Natural killer cell (primary cell): Measurements from ENCODE around the gene SEMA7A. TPM values are rescaled to one million over a fixed set of nuclear protein-coding genes. Genes with fewer than 3 reads are reported as not detected.

Experiments used
- ATAC-seq, 3 donors: fragments of 150-1000 bp in 2 of 3; fragments of 200-7000 bp in 1 of 3; cut with Tn5 transposase; 1 replicate in 1 of 3; 2 replicates in 2 of 3; pipeline ENCODE4 v1.10.0; 2021; ENCODE audit warnings: mild to moderate bottlenecking in 2 of 3, moderate library complexity in 2 of 3
- DNase-seq, 2 donors: peaks; one replicate each; pipeline versions ENCODE4 v3.0.0 to v3.0.0-alpha.2; 2013 to 2021; ENCODE audit warnings: mixed read lengths in 1 of 2
- H3K27ac ChIP-seq: one replicate; pipeline ENCODE4 v1.5.1; 2013; ENCODE audit warnings: mild to moderate bottlenecking, low read length
- H3K27me3 ChIP-seq: one replicate; pipeline ENCODE4 v1.6.1; 2013; ENCODE audit warnings: low read length; ENCODE audit not compliant: control insufficient read depth, insufficient read depth
- H3K36me3 ChIP-seq: one replicate; pipeline ENCODE4 v1.6.1; 2013; ENCODE audit warnings: low read length; ENCODE audit not compliant: control insufficient read depth, insufficient read depth
- H3K4me1 ChIP-seq: one replicate; pipeline ENCODE4 v1.6.1; 2013; ENCODE audit warnings: low read length; ENCODE audit not compliant: control insufficient read depth, insufficient read depth
- H3K4me3 ChIP-seq: one replicate; pipeline ENCODE4 v1.5.1; 2013; ENCODE audit warnings: low read length
- H3K9me3 ChIP-seq: one replicate; pipeline ENCODE4 v1.6.1; 2013; ENCODE audit warnings: low read length; ENCODE audit not compliant: control insufficient read depth, insufficient read depth
- H3K27ac Mint-ChIP-seq, 2 donors: one replicate each; pipeline ENCODE4 v1.8.0; 2022; ENCODE audit warnings: mild to moderate bottlenecking in 2 of 2, mixed read lengths in 2 of 2, moderate library complexity in 1 of 2
- H3K27me3 Mint-ChIP-seq, 2 donors: one replicate each; pipeline ENCODE4 v1.8.0; 2022; ENCODE audit warnings: low read depth in 2 of 2, mixed read lengths in 2 of 2
- H3K36me3 Mint-ChIP-seq: one replicate; pipeline ENCODE4 v1.8.0; 2022; ENCODE audit warnings: mixed read lengths
- H3K4me1 Mint-ChIP-seq, 2 donors: one replicate each; pipeline ENCODE4 v1.8.0; 2022; ENCODE audit warnings: mixed read lengths in 2 of 2
- H3K4me3 Mint-ChIP-seq: one replicate; pipeline ENCODE4 v1.8.0; 2022; ENCODE audit warnings: mild to moderate bottlenecking, moderate library complexity, mixed read lengths
- H3K9me3 Mint-ChIP-seq, 2 donors: one replicate each; pipeline ENCODE4 v1.8.0; 2022; ENCODE audit warnings: mixed read lengths in 2 of 2
- CTCF ChIP-seq: fragments of 200-600 bp; IDR thresholded peaks from one replicate; pipeline ENCODE4 v1.8.0; 2022; ENCODE audit warnings: antibody characterized with exemption
- WGBS: methylation state at CpG from one replicate; pipeline ENCODE4 v1.1.7; 2013; ENCODE audit warnings: missing lambda C conversion rate; ENCODE audit not compliant: insufficient coverage; 5-methylcytosine and 5-hydroxymethylcytosine counted together
- intact Hi-C: fragments of 100-400 bp; cut with micrococcal nuclease; formaldehyde crosslinking; loops from one replicate; pipeline ENCODE4 v1.14.2; 2022
- total RNA-seq, 4 donors: library from RNA; stranded (reverse); fragments of 120-200 nt in 1 of 4; gene quantifications; one replicate each; pipeline versions ENCODE4 v1.2.3 to v1.2.4, GENCODE V29; 2013 to 2022

Gene SEMA7A
- total RNA-seq, 3 donors from 2014 or later (not counting 1 experiment from before 2014, with no cell fraction given), result 4.7 to 46.2 (median 9.0) TPM

GRCh38 chr15:74370471-74370870, 63.3 kb downstream of the SEMA7A start:
- no peak overlapping the region for H3K27ac ChIP-seq
- Mint-ChIP-seq H3K27me3 (peaks cover 9 to 21% of the 10 kb centered on the region in 2 donors), H3K9me3 (no peaks in the 10 kb centered on the region), H3K36me3 (no peaks in the 10 kb centered on the region), H3K4me3 (no peak overlapping the region), H3K4me1 (peaks cover 12 to 24% of the 10 kb centered on the region in 2 donors), H3K27ac (no peak overlapping the region)
- H3K4me1 ChIP-seq, result peaks cover 29% of the 10 kb centered on the region
- H3K27me3 ChIP-seq, result peaks cover 7% of the 10 kb centered on the region
- intact Hi-C loops, result loop anchor here (5.0 kb wide), 1 partner anchor 582 kb away; no protein-coding TSS in a partner anchor
- no peak overlapping the region for H3K4me3 ChIP-seq
- WGBS, result 96% methylated on average over 5 of the region's 5 CpGs
- H3K36me3 ChIP-seq, result no peaks in the 10 kb centered on the region
- no peak for DNase-seq
- ATAC-seq, result no peak
- TF ChIP-seq CTCF, result no peak
- H3K9me3 ChIP-seq, result no peaks in the 10 kb centered on the region

GRCh38 chr15:74369756-74370155, 64.0 kb downstream of the SEMA7A start:
- Histone ChIP-seq H3K27ac (no peak overlapping the region), H3K4me1 (peaks cover 26% of the 10 kb centered on the region), H3K36me3 (no peaks in the 10 kb centered on the region), H3K9me3 (no peaks in the 10 kb centered on the region), H3K27me3 (peaks cover 10% of the 10 kb centered on the region), H3K4me3 (no peak overlapping the region)
- H3K27ac Mint-ChIP-seq, result no peak overlapping the region
- H3K4me1 Mint-ChIP-seq, result peaks cover 5 to 20% of the 10 kb centered on the region in 2 donors
- H3K36me3 Mint-ChIP-seq, result no peaks in the 10 kb centered on the region
- WGBS, result 94% methylated on average over 2 of the region's 2 CpGs
- H3K4me3 Mint-ChIP-seq, result no peak overlapping the region
- H3K9me3 Mint-ChIP-seq, result no peaks in the 10 kb centered on the region
- no peak for TF ChIP-seq CTCF
- ATAC-seq (no peak), DNase-seq (no peak)
- intact Hi-C loops, result loop anchor here (5.0 kb wide), 1 partner anchor 583 kb away; no protein-coding TSS in a partner anchor
- H3K27me3 Mint-ChIP-seq, result peaks cover 14 to 22% of the 10 kb centered on the region in 2 donors

GRCh38 chr15:74369084-74369745, 64.5 kb downstream of the SEMA7A start:
- Histone ChIP-seq H3K4me3 (no peak overlapping the region), H3K27me3 (peaks cover 10% of the 10 kb centered on the region), H3K27ac (no peak overlapping the region), H3K9me3 (no peaks in the 10 kb centered on the region), H3K4me1 (peaks cover 21% of the 10 kb centered on the region), H3K36me3 (no peaks in the 10 kb centered on the region)
- H3K36me3 Mint-ChIP-seq, result no peaks in the 10 kb centered on the region
- H3K27me3 Mint-ChIP-seq, result peaks cover 18 to 27% of the 10 kb centered on the region in 2 donors
- 82% methylated on average over 10 of the region's 10 CpGs for WGBS
- no peak overlapping the region for H3K4me3 Mint-ChIP-seq
- TF ChIP-seq CTCF, result no peak
- DNase-seq, result no peak
- intact Hi-C loops, result no loop called here
- H3K9me3 Mint-ChIP-seq, result no peaks in the 10 kb centered on the region
- no peak overlapping the region for H3K27ac Mint-ChIP-seq
- ATAC-seq, result no peak
- peaks cover 0 to 14% of the 10 kb centered on the region in 2 donors for H3K4me1 Mint-ChIP-seq

- peaks cover 18 to 29% of the 10 kb centered on the region in 2 donors for H3K27me3 Mint-ChIP-seq
- H3K9me3 Mint-ChIP-seq, result no peaks in the 10 kb centered on the region
- no peak for TF ChIP-seq CTCF
- Histone ChIP-seq H3K4me3 (no peak overlapping the region), H3K27ac (no peak overlapping the region), H3K9me3 (no peaks in the 10 kb centered on the region), H3K36me3 (no peaks in the 10 kb centered on the region), H3K4me1 (peaks cover 12% of the 10 kb centered on the region), H3K27me3 (peaks cover 10% of the 10 kb centered on the region)
- no peaks in the 10 kb centered on the region for H3K36me3 Mint-ChIP-seq
- DNase-seq, result no peak
- intact Hi-C loops, result no loop called here
- H3K27ac Mint-ChIP-seq, result no peak overlapping the region
- no peak overlapping the region for H3K4me3 Mint-ChIP-seq
- 80% methylated on average over 3 of the region's 3 CpGs for WGBS
- no peak for ATAC-seq
- H3K4me1 Mint-ChIP-seq, result peaks cover 0 to 5% of the 10 kb centered on the region in 2 donors
These were observed 65.6 kb downstream of the SEMA7A start for GRCh38 chr15:74368121-74368520.
